ENCODE results near the gene DERL2. TPM values are rescaled to one million over a fixed set of nuclear protein-coding genes. Genes with fewer than 3 reads are reported as not detected.

DERL2 gene
- total RNA-seq, 4 donors from 2014 or later = 26.5 to 33.9 (median 31.7) TPM

DNA sequence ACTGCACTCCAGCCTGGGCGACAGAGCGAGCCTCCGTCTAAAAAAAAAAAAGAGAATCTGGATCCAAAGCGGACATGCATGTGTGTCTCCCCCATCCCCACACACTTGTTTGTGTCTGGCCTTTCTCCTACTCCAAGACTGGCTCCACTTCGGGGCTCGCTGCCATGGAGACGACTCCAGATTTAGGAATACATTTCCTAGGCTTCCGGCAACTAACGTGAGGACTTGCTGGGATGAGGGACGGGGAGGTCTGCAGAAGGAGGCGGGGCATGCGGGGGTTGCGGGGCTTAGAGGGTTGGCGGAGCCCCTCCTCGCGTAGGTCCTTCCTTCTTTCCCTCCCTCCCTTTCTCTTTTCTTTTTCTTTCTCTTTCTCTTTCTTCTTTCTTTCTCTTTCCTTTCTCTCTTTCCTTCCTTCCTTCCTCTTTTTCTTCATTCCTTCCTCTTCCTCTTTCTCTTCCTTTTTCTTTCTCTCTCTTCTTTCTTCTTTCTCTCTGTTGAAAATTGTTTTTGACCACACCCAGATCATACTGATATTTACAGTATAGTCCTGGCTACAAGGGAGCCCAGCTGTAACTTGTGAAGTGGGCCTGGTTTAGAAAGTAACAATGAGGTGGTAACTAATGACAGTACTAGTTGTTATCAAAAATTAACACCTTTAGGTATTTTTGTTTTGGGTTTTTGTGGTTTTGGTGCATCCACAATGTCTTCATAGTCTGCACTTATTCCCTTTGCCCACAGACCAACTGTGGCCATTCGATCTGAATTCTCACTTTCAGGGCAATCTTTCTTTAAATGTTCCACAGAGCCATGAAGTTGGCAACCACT, 25.6 kb upstream of the DERL2 start:
- DNase-seq (no peak), ATAC-seq (no peak)
- Histone ChIP-seq H3K9me3 (no peaks in the 10 kb centered on the region), H3K27ac (no peak overlapping the region), H3K4me1 (no peaks in the 10 kb centered on the region), H3K27me3 (no peaks in the 10 kb centered on the region), H3K4me3 (no peak overlapping the region), H3K36me3 (no peaks in the 10 kb centered on the region)
- TF ChIP-seq CTCF (IDR thresholded peaks at IDR 0.05 in 4 of 5, conservative IDR thresholded peaks at IDR 0.05 in 1 of 5) (no peak), POLR2A (IDR thresholded peaks at IDR 0.05) (no peak)
- intact Hi-C loops (cut with DNase I; ENCODE audit: low total_unique reads) (no loop called here), in situ Hi-C loops (cut with MboI; ENCODE audit: low sequenced_read_pairs in 4 of 4) (no loop called here)

- intact Hi-C loops (cut with DNase I; ENCODE audit: low total_unique reads) = no loop called here
- in situ Hi-C loops (cut with MboI; ENCODE audit: low sequenced_read_pairs in 4 of 4) = no loop called here
- Histone ChIP-seq H3K4me3 (no peak overlapping the region), H3K9me3 (no peaks in the 10 kb centered on the region), H3K27ac (no peak overlapping the region), H3K36me3 (no peaks in the 10 kb centered on the region), H3K4me1 (no peaks in the 10 kb centered on the region), H3K27me3 (no peaks in the 10 kb centered on the region)
- TF ChIP-seq POLR2A (IDR thresholded peaks at IDR 0.05) (no peak), CTCF (IDR thresholded peaks at IDR 0.05 in 4 of 5, conservative IDR thresholded peaks at IDR 0.05 in 1 of 5) (no peak)
- ATAC-seq = no peak
- DNase-seq = no peak
Measured at GRCh38 chr17:5510771-5511170, 24.8 kb upstream of the DERL2 start.

DNA sequence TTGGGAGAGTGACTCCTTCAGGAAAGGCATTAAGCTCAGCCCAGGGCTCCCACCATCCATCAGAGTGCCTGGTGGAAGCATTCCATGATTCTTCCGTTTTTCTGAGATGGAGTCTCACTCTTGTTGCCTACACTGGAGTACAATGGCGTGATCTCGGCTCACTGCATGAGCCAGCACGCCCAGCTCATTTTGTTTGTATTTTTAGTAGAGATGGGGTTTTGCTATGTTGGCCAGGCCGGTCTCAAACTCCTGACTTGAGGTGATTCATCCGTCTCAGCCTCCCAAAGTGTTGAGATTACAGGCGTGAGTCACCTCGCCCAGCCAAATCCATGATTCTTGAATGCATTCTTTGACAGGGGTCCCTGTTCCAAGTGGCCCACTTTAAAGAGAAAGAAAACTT, 23.5 kb upstream of the DERL2 start:
- intact Hi-C loops (cut with DNase I; ENCODE audit: low total_unique reads) = no loop called here
- Histone ChIP-seq H3K4me3 (no peak overlapping the region), H3K27me3 (no peaks in the 10 kb centered on the region), H3K9me3 (no peaks in the 10 kb centered on the region), H3K27ac (no peak overlapping the region), H3K4me1 (no peaks in the 10 kb centered on the region), H3K36me3 (no peaks in the 10 kb centered on the region)
- in situ Hi-C loops (cut with MboI; ENCODE audit: low sequenced_read_pairs in 4 of 4) = no loop called here
- no peak for TF ChIP-seq POLR2A (IDR thresholded peaks at IDR 0.05)
- TF ChIP-seq CTCF (IDR thresholded peaks at IDR 0.05 in 4 of 5, conservative IDR thresholded peaks at IDR 0.05 in 1 of 5) = no peak
- DNase-seq (no peak), ATAC-seq (no peak)

GRCh38 chr17:5508810-5509209, 22.8 kb upstream of the DERL2 start:
- intact Hi-C loops (cut with DNase I; ENCODE audit: low total_unique reads) = no loop called here
- Histone ChIP-seq H3K4me1 (no peaks in the 10 kb centered on the region), H3K27ac (no peak overlapping the region), H3K27me3 (no peaks in the 10 kb centered on the region), H3K9me3 (no peaks in the 10 kb centered on the region), H3K36me3 (no peaks in the 10 kb centered on the region), H3K4me3 (no peak overlapping the region)
- ATAC-seq (no peak), DNase-seq (no peak)
- no peak for TF ChIP-seq CTCF (IDR thresholded peaks at IDR 0.05 in 4 of 5, conservative IDR thresholded peaks at IDR 0.05 in 1 of 5)
- TF ChIP-seq POLR2A (IDR thresholded peaks at IDR 0.05) = no peak
- in situ Hi-C loops (cut with MboI; ENCODE audit: low sequenced_read_pairs in 4 of 4) = no loop called here

DNA sequence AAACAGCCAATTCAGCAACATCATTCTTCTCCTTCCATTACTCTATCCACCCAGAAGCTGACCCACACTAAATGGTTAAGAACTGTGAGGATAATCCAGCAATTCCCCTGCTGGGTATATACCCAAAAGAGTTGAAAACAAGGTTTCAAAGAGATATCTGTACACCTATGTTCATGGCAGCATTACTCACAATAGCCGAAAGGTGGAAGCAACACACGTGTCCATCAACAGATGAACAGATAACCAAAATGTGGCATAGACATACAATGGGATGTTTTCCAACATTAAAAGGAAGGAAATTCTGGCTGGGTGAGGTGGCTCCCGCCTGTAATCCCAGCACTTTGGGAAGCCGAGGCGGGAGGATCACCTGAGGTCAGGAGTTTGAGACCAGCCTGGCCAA, 20.3 kb upstream of the DERL2 start:
- in situ Hi-C loops (cut with MboI; ENCODE audit: low sequenced_read_pairs in 4 of 4) = no loop called here
- H3K36me3 ChIP-seq = no peaks in the 10 kb centered on the region
- intact Hi-C loops (cut with DNase I; ENCODE audit: low total_unique reads) = no loop called here

More for the DNA sequence above, 20.3 kb upstream of the DERL2 start:
- no peak for DNase-seq
- H3K9me3 ChIP-seq = no peaks in the 10 kb centered on the region
- TF ChIP-seq CTCF (IDR thresholded peaks at IDR 0.05 in 4 of 5, conservative IDR thresholded peaks at IDR 0.05 in 1 of 5) (no peak), POLR2A (IDR thresholded peaks at IDR 0.05) (no peak)
- no peaks in the 10 kb centered on the region for H3K4me1 ChIP-seq
- no peak overlapping the region for H3K4me3 ChIP-seq
- no peak for ATAC-seq
- H3K27ac ChIP-seq = no peak overlapping the region
- H3K27me3 ChIP-seq = no peaks in the 10 kb centered on the region
